Activated B cell treated with CpG ODN at 0.5 μM for 24 hours (primary cell): ENCODE data around the gene SYT3. TPM values are rescaled to one million over a fixed set of nuclear protein-coding genes. Genes with fewer than 3 reads are reported as not detected.
"Not testable (repeated sequence)": the region's sequence is repeated elsewhere in the genome, so short reads cannot be mapped to it uniquely, and the experiment has no call there.

ENCODE experiments used
- ATAC-seq: fragments of 200-7000 bp; cut with Tn5 transposase; one replicate; pipeline ENCODE4 v1.10.0; 2021; ENCODE audit warnings: low read depth, mild to moderate bottlenecking, moderate library complexity
- CTCF ChIA-PET: fragments of 350-600 bp; sonication (Branson Sonifier 250); formaldehyde crosslinking; loops from one replicate; lab custom pipeline; 2021; ENCODE audit warnings: antibody characterized with exemption; lab: Charles Lee
- POLR2A ChIA-PET: fragments of 350-600 bp; sonication (Branson Sonifier 250); formaldehyde crosslinking; loops from one replicate; lab custom pipeline; 2021; ENCODE audit warnings: antibody characterized with exemption; lab: Charles Lee
- DNase-seq: peaks from one replicate; pipeline ENCODE4 v3.0.0; 2022
- H3K27ac Mint-ChIP-seq: one replicate; pipeline ENCODE4 v1.8.0; 2020; ENCODE audit warnings: mixed read lengths
- H3K27me3 Mint-ChIP-seq: one replicate; pipeline ENCODE4 v1.8.0; 2021; ENCODE audit warnings: mixed read lengths
- H3K36me3 Mint-ChIP-seq: one replicate; pipeline ENCODE4 v1.8.0; 2021; ENCODE audit warnings: low read depth, mixed read lengths
- H3K4me1 Mint-ChIP-seq: one replicate; pipeline ENCODE4 v1.8.0; 2021; ENCODE audit warnings: mixed read lengths
- H3K4me3 Mint-ChIP-seq: one replicate; pipeline ENCODE4 v1.8.0; 2020; ENCODE audit warnings: mild to moderate bottlenecking, mixed read lengths
- H3K9me3 Mint-ChIP-seq: one replicate; pipeline ENCODE4 v1.8.0; 2020; ENCODE audit warnings: mixed read lengths
- intact Hi-C: fragments of 100-400 bp; cut with micrococcal nuclease; formaldehyde crosslinking; loops from one replicate; pipeline ENCODE4 v1.15.1; 2024
- total RNA-seq: library from RNA; stranded (reverse); gene quantifications from 2 replicates; pipeline ENCODE4 v1.2.3, GENCODE V29; 2022
- TF ChIP-seq, protein P1 (sequence below): fragments of 200-600 bp; IDR thresholded peaks from one replicate; pipeline ENCODE4 v1.8.0; 2022; ENCODE audit warnings: antibody characterized with exemption, mild to moderate bottlenecking

Gene SYT3
- total RNA-seq, 1 donor from 2014 or later: 0.60 TPM

DNA sequence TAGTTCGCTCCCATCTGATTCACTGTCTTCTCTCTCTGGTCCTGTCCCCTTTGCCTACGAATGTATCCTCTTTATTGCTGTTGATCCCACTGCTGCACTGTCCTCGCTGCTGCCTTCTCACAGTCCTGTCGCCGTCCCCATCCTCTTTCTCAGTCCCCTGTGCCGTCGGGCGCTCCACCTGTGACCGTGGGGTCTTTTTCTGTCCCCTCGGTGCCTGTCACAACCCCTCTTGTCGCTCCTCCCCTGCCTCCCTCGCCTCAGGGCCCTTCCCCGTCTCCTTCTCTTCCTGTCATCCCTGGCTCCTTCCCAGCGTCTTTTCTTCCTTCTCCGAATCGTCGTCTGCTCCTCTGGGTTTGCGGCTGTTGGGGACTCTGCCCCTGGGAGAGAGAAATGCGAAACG, 32.3 kb downstream of the SYT3 start:
- POLR2A ChIA-PET: no interaction called here
- ATAC-seq (no peak), DNase-seq (no peak)
- intact Hi-C loops: loop anchor here (5.0 kb wide), 1 partner anchor 175 kb away; no protein-coding TSS in a partner anchor
- Mint-ChIP-seq H3K4me1 (peaks cover 15% of the 10 kb centered on the region), H3K36me3 (no peaks in the 10 kb centered on the region), H3K4me3 (no peak overlapping the region), H3K27ac (no peak overlapping the region), H3K9me3 (peaks cover 8% of the 10 kb centered on the region), H3K27me3 (peaks cover 33% of the 10 kb centered on the region)
- CTCF ChIA-PET: no interaction called here
- TF ChIP-seq, protein P1, sequence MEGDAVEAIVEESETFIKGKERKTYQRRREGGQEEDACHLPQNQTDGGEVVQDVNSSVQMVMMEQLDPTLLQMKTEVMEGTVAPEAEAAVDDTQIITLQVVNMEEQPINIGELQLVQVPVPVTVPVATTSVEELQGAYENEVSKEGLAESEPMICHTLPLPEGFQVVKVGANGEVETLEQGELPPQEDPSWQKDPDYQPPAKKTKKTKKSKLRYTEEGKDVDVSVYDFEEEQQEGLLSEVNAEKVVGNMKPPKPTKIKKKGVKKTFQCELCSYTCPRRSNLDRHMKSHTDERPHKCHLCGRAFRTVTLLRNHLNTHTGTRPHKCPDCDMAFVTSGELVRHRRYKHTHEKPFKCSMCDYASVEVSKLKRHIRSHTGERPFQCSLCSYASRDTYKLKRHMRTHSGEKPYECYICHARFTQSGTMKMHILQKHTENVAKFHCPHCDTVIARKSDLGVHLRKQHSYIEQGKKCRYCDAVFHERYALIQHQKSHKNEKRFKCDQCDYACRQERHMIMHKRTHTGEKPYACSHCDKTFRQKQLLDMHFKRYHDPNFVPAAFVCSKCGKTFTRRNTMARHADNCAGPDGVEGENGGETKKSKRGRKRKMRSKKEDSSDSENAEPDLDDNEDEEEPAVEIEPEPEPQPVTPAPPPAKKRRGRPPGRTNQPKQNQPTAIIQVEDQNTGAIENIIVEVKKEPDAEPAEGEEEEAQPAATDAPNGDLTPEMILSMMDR: no peak

DNA sequence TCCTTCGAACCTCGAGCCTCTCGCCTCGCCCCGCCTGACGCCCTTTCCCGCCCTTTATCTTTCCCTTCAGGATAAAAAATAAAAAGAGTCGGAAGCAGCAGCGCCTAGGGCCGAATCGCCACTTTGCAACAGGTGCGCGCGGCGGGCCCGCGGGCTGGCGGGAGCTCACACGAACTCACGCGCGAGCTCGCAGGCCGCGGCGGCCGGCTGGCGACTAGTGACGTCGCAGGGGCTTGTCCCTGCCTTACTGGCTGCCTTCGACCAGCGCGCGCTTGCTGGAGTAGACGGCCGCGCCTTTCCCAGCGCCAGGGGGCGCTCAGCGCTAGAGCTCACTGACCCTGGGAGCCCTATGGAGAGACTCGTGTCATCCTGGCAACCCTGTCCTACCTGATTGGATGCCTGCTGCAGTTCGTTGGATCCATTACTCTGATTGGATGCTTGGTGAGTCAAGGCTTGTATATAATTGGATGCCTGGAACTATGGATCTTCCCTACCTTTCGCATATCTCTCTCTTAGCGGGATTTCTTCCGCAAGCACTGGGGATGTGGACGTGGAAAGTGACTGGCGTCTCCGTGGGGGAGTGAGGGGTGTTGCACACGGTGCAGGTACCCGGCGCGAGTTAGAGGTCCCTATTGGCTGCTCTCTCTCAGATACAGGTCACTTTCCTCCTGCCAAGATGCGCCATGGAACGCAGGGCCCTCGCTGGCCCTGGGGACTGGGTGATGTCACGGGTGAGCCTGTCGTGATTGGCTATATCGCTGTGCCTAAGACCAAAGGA, 33.4 kb downstream of the SYT3 start:
- ATAC-seq, CTCF ChIA-PET, H3K36me3 Mint-ChIP-seq, DNase-seq, H3K27ac Mint-ChIP-seq, POLR2A ChIA-PET, H3K4me3 Mint-ChIP-seq, H3K9me3 Mint-ChIP-seq: not testable (repeated sequence)
- H3K4me1 Mint-ChIP-seq: peaks cover 15% of the 10 kb centered on the region
- intact Hi-C loops: loop anchor here (5.0 kb wide), 1 partner anchor 176 kb away; no protein-coding TSS in a partner anchor
- peaks cover 43% of the 10 kb centered on the region for H3K27me3 Mint-ChIP-seq

DNA sequence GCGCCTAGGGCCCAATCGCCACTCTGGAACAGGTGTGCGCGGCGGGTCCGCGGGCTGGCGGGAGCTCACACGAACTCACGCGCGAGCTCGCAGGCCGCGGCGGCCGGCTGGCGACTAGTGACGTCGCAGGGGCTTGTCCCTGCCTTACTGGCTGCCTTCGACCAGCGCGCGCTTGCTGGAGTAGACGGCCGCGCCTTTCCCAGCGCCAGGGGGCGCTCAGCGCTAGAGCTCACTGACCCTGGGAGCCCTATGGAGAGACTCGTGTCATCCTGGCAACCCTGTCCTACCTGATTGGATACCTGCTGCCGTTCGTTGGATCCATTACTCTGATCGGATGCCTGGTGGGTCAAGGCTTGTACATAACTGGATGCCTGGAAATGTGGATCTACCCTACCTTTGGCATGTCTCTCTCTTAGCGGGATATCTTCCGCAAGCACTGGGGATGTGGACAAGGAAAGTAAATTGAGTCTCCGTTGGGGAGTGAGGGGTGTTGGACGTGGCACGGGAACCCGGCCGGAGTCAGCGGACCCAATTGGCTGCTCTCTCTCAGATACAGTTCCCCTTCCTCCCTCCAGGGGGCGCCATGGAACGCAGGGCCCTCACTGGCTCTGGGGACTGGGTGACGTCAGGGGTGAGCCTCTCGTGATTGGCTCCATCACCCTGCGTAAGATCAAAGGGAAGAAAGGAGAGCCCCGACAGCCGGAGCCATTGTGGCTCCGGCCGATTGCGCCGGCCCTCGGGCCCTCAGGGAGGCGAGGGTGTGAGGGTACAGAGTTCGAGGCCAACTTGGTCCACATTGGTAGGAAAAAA, 35.2 kb downstream of the SYT3 start:
- intact Hi-C loops: loop anchor here (5.0 kb wide), 1 partner anchor 178 kb away; no protein-coding TSS in a partner anchor

DNA sequence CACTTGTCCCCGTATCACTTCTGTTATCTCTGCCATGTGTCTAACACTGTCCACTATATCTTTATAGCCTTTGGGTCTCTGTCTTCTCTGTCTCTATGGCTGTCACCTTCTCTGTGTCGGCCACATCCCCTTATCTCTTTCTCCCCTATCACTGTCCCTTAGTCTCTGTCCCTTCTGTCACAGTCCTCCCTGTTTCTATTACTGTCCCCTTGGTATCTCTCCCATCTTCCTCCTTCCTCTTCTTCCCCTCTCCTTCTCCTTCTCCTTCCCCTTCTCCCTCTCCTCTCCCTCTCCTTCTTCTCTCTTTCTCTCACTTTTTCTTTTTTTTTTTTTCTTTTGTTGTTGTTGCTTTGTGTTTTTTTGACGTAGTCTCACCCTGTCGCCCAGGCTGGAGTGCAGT, 36.7 kb downstream of the SYT3 start:
- TF ChIP-seq, protein P1: no peak
- Mint-ChIP-seq H3K36me3 (no peaks in the 10 kb centered on the region), H3K4me3 (no peak overlapping the region), H3K9me3 (peaks cover 3% of the 10 kb centered on the region), H3K4me1 (peaks cover 8% of the 10 kb centered on the region), H3K27me3 (peaks cover 40% of the 10 kb centered on the region), H3K27ac (no peak overlapping the region)
- CTCF ChIA-PET: no interaction called here
- POLR2A ChIA-PET: no interaction called here
- intact Hi-C loops: no loop called here
- DNase-seq (no peak), ATAC-seq (no peak)

More for the DNA sequence above, 35.2 kb downstream of the SYT3 start:
- Mint-ChIP-seq H3K27me3 (peaks cover 45% of the 10 kb centered on the region), H3K4me1 (peaks cover 15% of the 10 kb centered on the region)
- ATAC-seq, POLR2A ChIA-PET, H3K27ac Mint-ChIP-seq, H3K9me3 Mint-ChIP-seq, DNase-seq, H3K4me3 Mint-ChIP-seq, H3K36me3 Mint-ChIP-seq, CTCF ChIA-PET: not testable (repeated sequence)

DNA sequence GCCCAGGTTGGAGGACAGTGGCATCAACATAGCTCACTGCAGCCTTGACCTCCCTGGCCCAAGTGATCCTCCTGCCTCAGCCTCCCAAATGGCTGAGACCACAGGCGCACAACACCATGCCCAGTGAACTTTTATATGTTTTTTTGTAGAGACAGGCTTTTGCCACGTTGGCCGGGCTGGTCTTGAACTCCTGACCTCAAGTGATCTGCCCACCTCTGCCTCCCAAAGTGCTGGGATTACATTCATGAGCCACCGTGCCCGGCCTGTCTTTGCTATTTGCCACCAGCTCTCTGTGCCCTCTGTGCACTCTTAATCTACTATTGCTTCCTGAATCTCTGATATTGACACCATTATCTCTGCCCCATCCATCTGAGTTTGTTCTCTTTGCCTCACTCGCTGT, 37.2 kb downstream of the SYT3 start:
- no peak overlapping the region for H3K4me3 Mint-ChIP-seq

More for the DNA sequence above, 37.2 kb downstream of the SYT3 start:
- TF ChIP-seq, protein P1: no peak
- ATAC-seq: no peak
- H3K27ac Mint-ChIP-seq: no peak overlapping the region
- H3K36me3 Mint-ChIP-seq: no peaks in the 10 kb centered on the region
- CTCF ChIA-PET: no interaction called here
- POLR2A ChIA-PET: no interaction called here
- H3K9me3 Mint-ChIP-seq: peaks cover 3% of the 10 kb centered on the region
- peaks cover 38% of the 10 kb centered on the region for H3K27me3 Mint-ChIP-seq
- intact Hi-C loops: no loop called here
- no peak for DNase-seq
- peaks cover 4% of the 10 kb centered on the region for H3K4me1 Mint-ChIP-seq
